ENCODE results near the gene PTPN23. TPM values are rescaled to one million over a fixed set of nuclear protein-coding genes. Genes with fewer than 3 reads are reported as not detected.

Gene PTPN23
- total RNA-seq, 1 donor from 2014 or later: 40.3 TPM

- no peaks in the 10 kb centered on the region for H3K79me2 ChIP-seq (ENCODE audit: insufficient read depth, low read length)
- no peak overlapping the region for H3K27ac ChIP-seq (ENCODE audit: low read depth, low read length)
- Mint-ChIP-seq H3K27me3 (ENCODE audit: low read depth, unreplicated experiment) (peaks cover 6% of the 10 kb centered on the region), H3K36me3 (ENCODE audit: low read depth, unreplicated experiment) (peaks cover 3% of the 10 kb centered on the region), H3K9me3 (ENCODE audit: unreplicated experiment) (no peaks in the 10 kb centered on the region), H3K4me1 (ENCODE audit: low read depth, unreplicated experiment) (no peaks in the 10 kb centered on the region), H3K4me3 (ENCODE audit: unreplicated experiment) (no peak overlapping the region), H3K27ac (ENCODE audit: unreplicated experiment) (no peak overlapping the region)
- no peaks in the 10 kb centered on the region for H3K4me1 ChIP-seq (ENCODE audit: insufficient read depth, low read length)
- no peaks in the 10 kb centered on the region for H4K20me1 ChIP-seq (ENCODE audit: insufficient read depth, low read length)
- H3K9ac ChIP-seq (ENCODE audit: low read length): no peak overlapping the region
- H2AFZ ChIP-seq (ENCODE audit: low read depth, low read length): no peak overlapping the region
- DNase-seq (ENCODE audit: low read depth) (no peak), FAIRE-seq (no peak)
- H3K4me2 ChIP-seq (ENCODE audit: low read length): no peak overlapping the region
- no peaks in the 10 kb centered on the region for H3K9me3 ChIP-seq (ENCODE audit: insufficient read depth, low read depth, low read length)
- H3K27me3 ChIP-seq (ENCODE audit: insufficient read depth, low read length): no peaks in the 10 kb centered on the region
- H3K36me3 ChIP-seq (ENCODE audit: insufficient read depth, low read length): no peaks in the 10 kb centered on the region
- TF ChIP-seq CTCF (IDR thresholded peaks at IDR 0.05; ENCODE audit: insufficient read depth, low read depth, low read length): no peak
- no peak for TF ChIP-seq EZH2 (IDR thresholded peaks at IDR 0.05; ENCODE audit: insufficient read depth, low read length)
- no peak overlapping the region for H3K4me3 ChIP-seq (ENCODE audit: insufficient read depth, low read depth, low read length)
These were observed 9.7 kb upstream of the PTPN23 start for GRCh38 chr3:47370887-47371697.

GRCh38 chr3:47374587-47374986 lies 6.2 kb upstream of the PTPN23 start:
- peaks cover 7% of the 10 kb centered on the region for H3K4me1 Mint-ChIP-seq (ENCODE audit: low read depth, unreplicated experiment)
- no peak for TF ChIP-seq EZH2 (IDR thresholded peaks at IDR 0.05; ENCODE audit: insufficient read depth, low read length)
- TF ChIP-seq CTCF (IDR thresholded peaks at IDR 0.05; ENCODE audit: insufficient read depth, low read depth, low read length): no peak

GRCh38 chr3:47376393-47376792 lies 4.4 kb upstream of the PTPN23 start:
- Histone ChIP-seq H3K4me2 (ENCODE audit: low read length) (no peak overlapping the region), H4K20me1 (ENCODE audit: insufficient read depth, low read length) (peaks cover under 1% of the 10 kb centered on the region), H3K27ac (ENCODE audit: low read depth, low read length) (no peak overlapping the region), H3K4me3 (ENCODE audit: insufficient read depth, low read depth, low read length) (no peak overlapping the region), H3K27me3 (ENCODE audit: insufficient read depth, low read length) (no peaks in the 10 kb centered on the region), H3K4me1 (ENCODE audit: insufficient read depth, low read length) (peaks cover 6% of the 10 kb centered on the region), H3K9me3 (ENCODE audit: insufficient read depth, low read depth, low read length) (no peaks in the 10 kb centered on the region), H2AFZ (ENCODE audit: low read depth, low read length) (no peak overlapping the region), H3K36me3 (ENCODE audit: insufficient read depth, low read length) (no peaks in the 10 kb centered on the region), H3K79me2 (ENCODE audit: insufficient read depth, low read length) (peaks cover 20% of the 10 kb centered on the region), H3K9ac (ENCODE audit: low read length) (no peak overlapping the region)
- H3K4me1 Mint-ChIP-seq (ENCODE audit: low read depth, unreplicated experiment): peaks cover 9% of the 10 kb centered on the region
- H3K27me3 Mint-ChIP-seq (ENCODE audit: low read depth, unreplicated experiment): peaks cover 2% of the 10 kb centered on the region
- TF ChIP-seq EZH2 (IDR thresholded peaks at IDR 0.05; ENCODE audit: insufficient read depth, low read length): no peak
- no peak for TF ChIP-seq CTCF (IDR thresholded peaks at IDR 0.05; ENCODE audit: insufficient read depth, low read depth, low read length)
- no peak overlapping the region for H3K27ac Mint-ChIP-seq (ENCODE audit: unreplicated experiment)
- no peak for DNase-seq (ENCODE audit: low read depth)
- no peak overlapping the region for H3K4me3 Mint-ChIP-seq (ENCODE audit: unreplicated experiment)
- H3K36me3 Mint-ChIP-seq (ENCODE audit: low read depth, unreplicated experiment): no peaks in the 10 kb centered on the region
- FAIRE-seq: no peak
- H3K9me3 Mint-ChIP-seq (ENCODE audit: unreplicated experiment): no peaks in the 10 kb centered on the region

More at GRCh38 chr3:47374587-47374986, 6.2 kb upstream of the PTPN23 start:
- Mint-ChIP-seq H3K27ac (ENCODE audit: unreplicated experiment) (no peak overlapping the region), H3K4me3 (ENCODE audit: unreplicated experiment) (no peak overlapping the region), H3K36me3 (ENCODE audit: low read depth, unreplicated experiment) (peaks cover under 1% of the 10 kb centered on the region), H3K9me3 (ENCODE audit: unreplicated experiment) (no peaks in the 10 kb centered on the region), H3K27me3 (ENCODE audit: low read depth, unreplicated experiment) (peaks cover 2% of the 10 kb centered on the region)
- Histone ChIP-seq H3K4me2 (ENCODE audit: low read length) (no peak overlapping the region), H4K20me1 (ENCODE audit: insufficient read depth, low read length) (no peaks in the 10 kb centered on the region), H3K9me3 (ENCODE audit: insufficient read depth, low read depth, low read length) (no peaks in the 10 kb centered on the region), H3K27me3 (ENCODE audit: insufficient read depth, low read length) (no peaks in the 10 kb centered on the region), H3K79me2 (ENCODE audit: insufficient read depth, low read length) (peaks cover 8% of the 10 kb centered on the region), H3K4me3 (ENCODE audit: insufficient read depth, low read depth, low read length) (no peak overlapping the region), H3K36me3 (ENCODE audit: insufficient read depth, low read length) (no peaks in the 10 kb centered on the region), H3K4me1 (ENCODE audit: insufficient read depth, low read length) (peaks cover 2% of the 10 kb centered on the region), H2AFZ (ENCODE audit: low read depth, low read length) (no peak overlapping the region), H3K27ac (ENCODE audit: low read depth, low read length) (no peak overlapping the region), H3K9ac (ENCODE audit: low read length) (no peak overlapping the region)
- no peak for FAIRE-seq
- DNase-seq (ENCODE audit: low read depth): no peak

Data from astrocyte (in vitro differentiated cells and primary cell).